ENCODE results near the gene SLC24A1. TPM values are rescaled to one million over a fixed set of nuclear protein-coding genes. Genes with fewer than 3 reads are reported as not detected.

SLC24A1 gene
- total RNA-seq, 1 donor from 2014 or later, result 4.7 TPM

- no peak overlapping the region for H3K27ac Mint-ChIP-seq (ENCODE audit: unreplicated experiment)
- TF ChIP-seq, protein P1, sequence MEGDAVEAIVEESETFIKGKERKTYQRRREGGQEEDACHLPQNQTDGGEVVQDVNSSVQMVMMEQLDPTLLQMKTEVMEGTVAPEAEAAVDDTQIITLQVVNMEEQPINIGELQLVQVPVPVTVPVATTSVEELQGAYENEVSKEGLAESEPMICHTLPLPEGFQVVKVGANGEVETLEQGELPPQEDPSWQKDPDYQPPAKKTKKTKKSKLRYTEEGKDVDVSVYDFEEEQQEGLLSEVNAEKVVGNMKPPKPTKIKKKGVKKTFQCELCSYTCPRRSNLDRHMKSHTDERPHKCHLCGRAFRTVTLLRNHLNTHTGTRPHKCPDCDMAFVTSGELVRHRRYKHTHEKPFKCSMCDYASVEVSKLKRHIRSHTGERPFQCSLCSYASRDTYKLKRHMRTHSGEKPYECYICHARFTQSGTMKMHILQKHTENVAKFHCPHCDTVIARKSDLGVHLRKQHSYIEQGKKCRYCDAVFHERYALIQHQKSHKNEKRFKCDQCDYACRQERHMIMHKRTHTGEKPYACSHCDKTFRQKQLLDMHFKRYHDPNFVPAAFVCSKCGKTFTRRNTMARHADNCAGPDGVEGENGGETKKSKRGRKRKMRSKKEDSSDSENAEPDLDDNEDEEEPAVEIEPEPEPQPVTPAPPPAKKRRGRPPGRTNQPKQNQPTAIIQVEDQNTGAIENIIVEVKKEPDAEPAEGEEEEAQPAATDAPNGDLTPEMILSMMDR (IDR thresholded peaks at IDR 0.05; ENCODE audit: partially characterized antibody, unreplicated experiment), result no peak
- H3K27me3 Mint-ChIP-seq (ENCODE audit: unreplicated experiment), result no peaks in the 10 kb centered on the region
- DNase-seq, result no peak
- H3K4me3 Mint-ChIP-seq (ENCODE audit: unreplicated experiment), result no peak overlapping the region
- no peaks in the 10 kb centered on the region for H3K36me3 Mint-ChIP-seq (ENCODE audit: unreplicated experiment)
- H3K9me3 Mint-ChIP-seq (ENCODE audit: unreplicated experiment), result no peaks in the 10 kb centered on the region
- H3K4me1 Mint-ChIP-seq (ENCODE audit: low read depth, unreplicated experiment), result no peaks in the 10 kb centered on the region
These were observed 30.4 kb downstream of the SLC24A1 start for GRCh38 chr15:65651831-65652749.

GRCh38 chr15:65653341-65653740, 31.6 kb downstream of the SLC24A1 start:
- Mint-ChIP-seq H3K27me3 (ENCODE audit: unreplicated experiment) (no peaks in the 10 kb centered on the region), H3K4me1 (ENCODE audit: low read depth, unreplicated experiment) (no peaks in the 10 kb centered on the region), H3K9me3 (ENCODE audit: unreplicated experiment) (no peaks in the 10 kb centered on the region), H3K4me3 (ENCODE audit: unreplicated experiment) (no peak overlapping the region), H3K36me3 (ENCODE audit: unreplicated experiment) (no peaks in the 10 kb centered on the region), H3K27ac (ENCODE audit: unreplicated experiment) (no peak overlapping the region)
- DNase-seq, result no peak
- TF ChIP-seq, protein P1 (IDR thresholded peaks at IDR 0.05; ENCODE audit: partially characterized antibody, unreplicated experiment), result no peak

- Mint-ChIP-seq H3K4me3 (ENCODE audit: unreplicated experiment) (no peak overlapping the region), H3K36me3 (ENCODE audit: unreplicated experiment) (no peaks in the 10 kb centered on the region), H3K27me3 (ENCODE audit: unreplicated experiment) (no peaks in the 10 kb centered on the region), H3K9me3 (ENCODE audit: unreplicated experiment) (no peaks in the 10 kb centered on the region), H3K4me1 (ENCODE audit: low read depth, unreplicated experiment) (no peaks in the 10 kb centered on the region), H3K27ac (ENCODE audit: unreplicated experiment) (no peak overlapping the region)
- DNase-seq, result no peak
- TF ChIP-seq, protein P1 (IDR thresholded peaks at IDR 0.05; ENCODE audit: partially characterized antibody, unreplicated experiment), result no peak
These were observed 32.2 kb downstream of the SLC24A1 start for GRCh38 chr15:65653801-65654521.

DNA sequence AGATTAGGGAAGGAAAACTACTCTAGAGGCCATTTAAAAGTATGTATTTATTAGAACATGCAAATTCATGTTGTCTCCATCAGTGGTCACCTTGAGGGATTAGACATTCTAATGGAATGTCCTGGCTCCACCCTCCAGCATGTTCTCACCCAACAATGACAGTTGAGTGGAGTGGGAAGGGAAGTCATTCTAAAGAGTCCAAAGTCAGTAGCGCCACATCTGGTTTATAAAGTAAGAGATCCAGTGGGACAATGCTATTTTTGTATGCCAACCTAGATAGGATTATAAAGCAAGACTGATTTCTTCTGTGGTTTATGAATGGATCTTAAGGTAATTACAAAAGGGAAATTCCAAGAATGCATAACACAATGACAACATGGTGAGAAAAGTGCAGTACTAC, 33.3 kb downstream of the SLC24A1 start:
- Mint-ChIP-seq H3K9me3 (ENCODE audit: unreplicated experiment) (no peaks in the 10 kb centered on the region), H3K4me3 (ENCODE audit: unreplicated experiment) (no peak overlapping the region), H3K27ac (ENCODE audit: unreplicated experiment) (no peak overlapping the region), H3K4me1 (ENCODE audit: low read depth, unreplicated experiment) (no peaks in the 10 kb centered on the region), H3K27me3 (ENCODE audit: unreplicated experiment) (no peaks in the 10 kb centered on the region), H3K36me3 (ENCODE audit: unreplicated experiment) (no peaks in the 10 kb centered on the region)
- no peak for DNase-seq
- TF ChIP-seq, protein P1 (IDR thresholded peaks at IDR 0.05; ENCODE audit: partially characterized antibody, unreplicated experiment), result no peak

GRCh38 chr15:65655457-65655856, 33.7 kb downstream of the SLC24A1 start:
- Mint-ChIP-seq H3K4me1 (ENCODE audit: low read depth, unreplicated experiment) (no peaks in the 10 kb centered on the region), H3K9me3 (ENCODE audit: unreplicated experiment) (no peaks in the 10 kb centered on the region), H3K4me3 (ENCODE audit: unreplicated experiment) (no peak overlapping the region), H3K27me3 (ENCODE audit: unreplicated experiment) (no peaks in the 10 kb centered on the region), H3K27ac (ENCODE audit: unreplicated experiment) (no peak overlapping the region), H3K36me3 (ENCODE audit: unreplicated experiment) (no peaks in the 10 kb centered on the region)
- no peak for DNase-seq
- TF ChIP-seq, protein P1 (IDR thresholded peaks at IDR 0.05; ENCODE audit: partially characterized antibody, unreplicated experiment), result no peak
